Astrocyte of the spinal cord (primary cell): Measurements from ENCODE around the gene MGLL.
A peak's percentile ranks its signal among the peaks of the same experiment; 100 is the strongest.
"Not testable (repeated sequence)": the region's sequence is repeated elsewhere in the genome, so short reads cannot be mapped to it uniquely, and the experiment has no call there.

ENCODE experiments used
- DNase-seq: peaks from one replicate; pipeline ENCODE4 v3.0.0; 2011; ENCODE audit warnings: low read depth, low spot score
- H3K4me3 ChIP-seq: 2 replicates; pipeline ENCODE4 v1.5.1; 2011; ENCODE audit warnings: low read depth, mild to moderate bottlenecking, low read length, moderate library complexity
- in situ Hi-C: cut with HindIII; loops from 2 replicates; pipeline ENCODE4 v1.10.0; 2017; ENCODE audit warnings: low sequenced_read_pairs
- TF ChIP-seq, protein P1 (sequence below): IDR thresholded peaks from 2 replicates; pipeline ENCODE4 v1.5.1; 2012; ENCODE audit warnings: low read depth, mild to moderate bottlenecking, low read length, inconsistent platforms

MGLL gene

DNA sequence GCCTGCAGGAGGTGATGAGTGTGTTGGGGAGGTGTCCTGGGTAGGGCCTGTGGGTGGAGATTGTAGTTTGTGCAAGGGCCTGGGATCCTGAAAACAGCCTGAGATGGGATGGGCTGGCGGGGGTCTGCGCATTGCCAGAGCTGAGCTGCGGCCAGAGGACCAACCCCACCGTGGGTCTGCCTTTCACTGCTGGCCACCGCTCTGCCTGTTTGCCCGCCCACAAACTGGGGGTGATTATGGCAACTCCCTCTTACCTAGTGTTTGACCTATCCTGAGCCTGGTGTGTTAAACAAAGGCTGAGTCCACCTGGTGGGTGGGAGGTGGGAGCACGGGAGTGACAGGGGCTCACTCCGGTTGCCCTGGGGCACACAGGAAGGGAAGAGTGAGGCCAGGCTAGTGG is 139.8 kb downstream of the MGLL start:
- no peak for DNase-seq

DNA sequence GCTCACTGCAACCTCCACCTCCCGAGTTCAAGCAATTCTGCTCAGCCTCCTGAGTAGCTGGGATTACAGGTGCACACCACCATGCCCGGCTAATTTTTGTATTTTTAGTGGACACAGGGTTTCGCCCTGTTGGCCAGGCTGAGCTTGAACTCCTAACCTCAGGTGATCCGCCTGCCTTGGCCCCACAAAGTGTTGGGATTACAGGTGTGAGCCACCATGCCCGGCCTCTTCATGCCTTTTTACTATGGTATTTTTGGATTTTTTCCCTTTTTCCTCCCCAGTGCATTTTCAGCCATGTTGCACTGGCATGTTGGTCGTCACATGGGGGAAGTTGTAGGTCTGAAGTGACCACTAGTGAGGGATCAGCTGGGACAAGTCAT is 140.2 kb downstream of the MGLL start:
- in situ Hi-C loops, H3K4me3 ChIP-seq: not testable (repeated sequence)

More for the DNA sequence above, 139.8 kb downstream of the MGLL start:
- in situ Hi-C loops: no loop called here
- H3K4me3 ChIP-seq: no peak overlapping the region
- TF ChIP-seq, protein P1, sequence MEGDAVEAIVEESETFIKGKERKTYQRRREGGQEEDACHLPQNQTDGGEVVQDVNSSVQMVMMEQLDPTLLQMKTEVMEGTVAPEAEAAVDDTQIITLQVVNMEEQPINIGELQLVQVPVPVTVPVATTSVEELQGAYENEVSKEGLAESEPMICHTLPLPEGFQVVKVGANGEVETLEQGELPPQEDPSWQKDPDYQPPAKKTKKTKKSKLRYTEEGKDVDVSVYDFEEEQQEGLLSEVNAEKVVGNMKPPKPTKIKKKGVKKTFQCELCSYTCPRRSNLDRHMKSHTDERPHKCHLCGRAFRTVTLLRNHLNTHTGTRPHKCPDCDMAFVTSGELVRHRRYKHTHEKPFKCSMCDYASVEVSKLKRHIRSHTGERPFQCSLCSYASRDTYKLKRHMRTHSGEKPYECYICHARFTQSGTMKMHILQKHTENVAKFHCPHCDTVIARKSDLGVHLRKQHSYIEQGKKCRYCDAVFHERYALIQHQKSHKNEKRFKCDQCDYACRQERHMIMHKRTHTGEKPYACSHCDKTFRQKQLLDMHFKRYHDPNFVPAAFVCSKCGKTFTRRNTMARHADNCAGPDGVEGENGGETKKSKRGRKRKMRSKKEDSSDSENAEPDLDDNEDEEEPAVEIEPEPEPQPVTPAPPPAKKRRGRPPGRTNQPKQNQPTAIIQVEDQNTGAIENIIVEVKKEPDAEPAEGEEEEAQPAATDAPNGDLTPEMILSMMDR: no peak

DNA sequence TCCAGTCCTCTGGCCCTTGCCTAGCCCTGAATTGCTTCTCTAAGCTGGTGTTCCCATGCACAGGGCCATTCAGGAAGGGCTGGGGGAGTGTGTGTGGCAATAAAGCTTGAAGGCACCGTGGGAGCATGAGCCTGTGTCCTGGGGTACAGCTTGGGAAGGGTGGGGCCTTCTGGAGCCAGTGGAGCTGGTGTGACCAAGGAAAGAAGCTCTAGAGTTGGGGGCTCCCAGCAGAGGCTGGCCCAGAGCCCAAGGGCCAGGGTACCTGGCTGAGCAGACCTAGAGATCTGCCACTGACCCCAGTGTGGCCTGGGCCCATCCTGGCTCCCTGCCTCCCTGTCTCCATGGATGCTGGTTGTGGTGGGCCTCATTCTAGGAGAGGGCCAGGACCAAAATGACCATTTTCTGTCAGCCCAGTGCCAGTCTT is 141.5 kb downstream of the MGLL start:
- no peak for DNase-seq
- TF ChIP-seq, protein P1: no peak
- in situ Hi-C loops: no loop called here
- H3K4me3 ChIP-seq: no peak overlapping the region

More for the DNA sequence above, 140.2 kb downstream of the MGLL start:
- not testable (repeated sequence) for DNase-seq

DNA sequence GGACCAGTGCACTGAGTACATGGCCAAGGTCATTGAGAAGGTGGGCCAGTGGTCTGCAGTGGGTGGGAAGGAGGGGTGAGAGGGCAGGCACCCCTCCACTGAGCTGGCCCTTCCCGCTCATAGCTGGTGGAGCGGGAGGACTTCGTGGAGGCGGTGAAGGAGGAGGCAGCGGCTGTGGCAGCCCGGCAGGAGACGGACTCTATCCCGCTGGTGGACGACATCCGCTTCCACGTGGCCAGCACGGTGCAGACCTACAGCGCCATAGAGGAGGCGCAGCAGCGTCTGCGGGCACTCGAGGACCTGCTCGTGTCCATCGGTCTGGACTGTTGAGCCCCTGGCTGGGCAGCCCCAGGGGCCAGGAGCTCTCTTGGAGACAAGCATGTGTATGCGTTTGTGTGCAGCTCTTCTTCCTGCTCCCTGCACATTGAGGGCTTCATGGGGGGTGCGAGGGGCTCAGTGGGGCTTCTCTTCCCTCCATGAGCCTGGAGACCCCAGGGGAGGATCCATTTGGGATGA is 142.1 kb downstream of the MGLL start:
- TF ChIP-seq, protein P1: no peak
- no peak for DNase-seq
- in situ Hi-C loops: no loop called here
- no peak overlapping the region for H3K4me3 ChIP-seq

DNA sequence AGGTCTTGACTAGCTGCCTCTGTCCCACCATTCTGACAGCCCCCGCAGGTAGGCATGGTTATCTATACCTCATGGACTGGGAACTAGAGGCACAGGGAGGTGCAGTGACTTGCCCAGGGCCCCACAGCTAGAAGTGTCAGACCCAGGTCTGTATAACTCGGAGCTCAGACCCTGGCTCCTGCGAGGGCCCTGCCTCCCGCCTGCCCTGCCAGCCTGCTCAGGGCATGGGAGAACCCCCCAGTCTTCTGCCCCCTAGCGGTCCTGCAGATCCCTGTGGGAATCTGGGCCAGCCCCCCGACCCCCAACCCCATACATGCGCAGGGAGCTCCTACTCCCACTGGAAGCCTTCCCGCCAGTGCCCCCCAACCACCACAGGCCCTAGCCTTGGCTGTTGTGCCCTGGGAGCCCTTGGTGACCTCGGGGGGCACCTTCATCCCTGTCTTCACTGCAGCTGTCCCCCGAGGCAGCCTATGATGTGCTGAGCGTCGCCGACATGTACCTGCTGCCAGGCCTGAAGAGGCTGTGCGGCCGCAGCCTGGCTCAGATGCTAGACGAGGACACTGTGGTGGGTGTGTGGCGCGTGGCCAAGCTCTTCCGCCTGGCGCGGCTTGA is 142.7 kb downstream of the MGLL start:
- TF ChIP-seq, protein P1: peak; percentile 10
- no peak for DNase-seq
- in situ Hi-C loops: no loop called here
- no peak overlapping the region for H3K4me3 ChIP-seq

DNA sequence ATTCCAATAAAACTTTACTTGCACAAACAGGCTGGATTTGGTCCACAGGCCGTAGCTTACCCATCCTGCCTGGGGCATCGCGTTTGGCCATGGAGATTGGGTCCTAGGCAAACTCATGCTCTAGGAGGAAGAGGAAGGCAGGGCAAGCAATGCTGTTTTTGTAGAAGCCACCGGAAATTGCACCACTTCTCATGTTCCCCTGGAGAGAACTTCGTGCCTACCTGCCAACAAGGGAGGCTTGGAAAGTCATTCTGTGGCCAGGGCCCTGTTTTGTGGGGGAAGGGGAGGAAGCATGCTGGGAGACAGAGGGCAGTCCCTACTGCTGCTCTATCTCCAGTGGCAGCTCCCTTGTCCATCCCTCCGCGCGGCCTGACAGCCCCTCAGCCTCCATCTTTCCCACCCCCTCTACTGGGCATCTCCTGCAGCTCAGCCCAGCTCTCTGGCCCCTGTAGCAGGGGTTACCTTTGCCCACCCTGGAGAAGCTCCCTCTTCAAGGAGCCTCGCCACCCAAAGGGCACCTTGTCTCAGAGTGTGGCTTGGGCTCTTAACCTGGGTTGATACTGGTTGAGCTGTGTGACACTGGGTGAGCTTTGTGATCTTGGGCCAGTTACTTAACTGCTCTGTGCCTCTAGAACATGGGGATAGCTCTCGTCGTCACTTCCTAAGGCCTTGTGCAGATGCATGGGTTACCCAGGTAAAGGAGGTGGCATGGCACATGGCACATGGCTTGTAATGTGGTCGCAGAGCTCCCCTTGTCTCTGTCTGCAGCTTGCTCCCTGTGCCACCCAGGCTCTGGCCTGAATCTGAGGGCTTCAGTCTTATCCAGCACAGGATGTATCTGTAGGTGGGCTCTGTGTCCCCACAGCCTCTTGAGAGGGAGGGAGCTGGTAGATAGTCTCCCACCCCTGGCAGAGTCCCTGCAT is 143.4 kb downstream of the MGLL start:
- no peak for DNase-seq
- no peak overlapping the region for H3K4me3 ChIP-seq
- TF ChIP-seq, protein P1: no peak
- in situ Hi-C loops: no loop called here

DNA sequence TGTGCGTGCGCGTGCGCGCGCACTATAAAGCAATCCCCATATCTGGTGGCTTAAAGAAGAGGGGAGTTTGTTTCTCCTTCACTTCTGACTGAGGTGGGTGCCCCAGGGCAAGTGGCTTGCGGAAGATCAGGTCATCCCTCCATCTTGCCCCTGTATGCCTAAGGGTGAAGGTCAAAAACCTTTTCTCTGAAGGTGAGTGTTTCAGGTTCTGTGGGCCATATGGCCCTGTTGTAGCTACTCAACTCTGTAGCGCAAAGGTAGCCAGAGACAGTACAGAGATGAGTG is 144.1 kb downstream of the MGLL start:
- TF ChIP-seq, protein P1: no peak
- no peak for DNase-seq
- H3K4me3 ChIP-seq: no peak overlapping the region
- in situ Hi-C loops: no loop called here
